ENCODE data around the gene FGF8. TPM values are rescaled to one million over a fixed set of nuclear protein-coding genes. Genes with fewer than 3 reads are reported as not detected.

Gene FGF8
- total RNA-seq, 6 donors from 2014 or later: 0.44 TPM; not detected in 5

- Histone ChIP-seq H3K27me3 (peaks cover 0 to 17% (median 6%) of the 10 kb centered on the region in 4 donors), H3K4me3 (peak within 1 kb of the TSS; percentile 52 to 67 (median 62)), H3K36me3 (peaks cover 4 to 41% (median 26%) of the 10 kb centered on the region in 4 donors), H3K4me1 (peaks cover 47 to 59% (median 49%) of the 10 kb centered on the region in 4 donors), H3K9me3 (no peaks in the 10 kb centered on the region), H3K27ac (peak within 1 kb of the TSS in 3 of 4 donors; percentile 28 to 65 (median 48))
- ATAC-seq (ENCODE audit: low FRiP score in 2 of 2): peak; percentile 63 to 81
- WGBS, 2 donors: 2 to 3% methylated on average over 33 to 51 of the region's 57 CpGs
- peak; percentile 83 to 90 for DNase-seq
- TF ChIP-seq POLR2AphosphoS5 (IDR thresholded peaks at IDR 0.05): peak in 1 of 2 donors; percentile 43
- no peak for TF ChIP-seq CTCF (IDR thresholded peaks at IDR 0.05)
- peak in 1 of 4 donors; percentile 11 for TF ChIP-seq POLR2A (IDR thresholded peaks at IDR 0.05)
Measured at GRCh38 chr10:101782811-101783735, 7.2 kb upstream of the FGF8 start, which contains the start of gene NPM3. NPM3 (minus strand) TSS chr10:101783446; CDS start chr10:101783390, 56 bp downstream.

GRCh38 chr10:101781984-101782810 is 6.3 kb upstream of the FGF8 start:
- H3K36me3 ChIP-seq: peaks cover 4 to 32% (median 20%) of the 10 kb centered on the region in 4 donors
- 66 to 73% methylated on average over 13 to 17 of the region's 17 CpGs for WGBS, 2 donors
- H3K27me3 ChIP-seq: peaks cover 0 to 17% (median 7%) of the 10 kb centered on the region in 4 donors
- TF ChIP-seq POLR2AphosphoS5 (IDR thresholded peaks at IDR 0.05): no peak
- no peak for TF ChIP-seq EP300 (IDR thresholded peaks at IDR 0.05)
- no peak for TF ChIP-seq CTCF (IDR thresholded peaks at IDR 0.05)
- TF ChIP-seq POLR2A (IDR thresholded peaks at IDR 0.05): no peak
- ATAC-seq (ENCODE audit: low FRiP score in 2 of 2): no peak
- H3K4me1 ChIP-seq: peaks cover 47 to 56% (median 49%) of the 10 kb centered on the region in 4 donors
- H3K4me3 ChIP-seq: peak overlapping the region; percentile 52 to 67 (median 62)
- H3K27ac ChIP-seq: no peak overlapping the region
- no peak for DNase-seq
- no peaks in the 10 kb centered on the region for H3K9me3 ChIP-seq

- Histone ChIP-seq H3K36me3 (peaks cover 4 to 26% (median 14%) of the 10 kb centered on the region in 4 donors), H3K9me3 (no peaks in the 10 kb centered on the region), H3K27me3 (peaks cover 0 to 22% (median 10%) of the 10 kb centered on the region in 4 donors), H3K27ac (no peak overlapping the region), H3K4me3 (no peak overlapping the region), H3K4me1 (peaks cover 47 to 57% (median 49%) of the 10 kb centered on the region in 4 donors)
- TF ChIP-seq EP300 (IDR thresholded peaks at IDR 0.05) (no peak), POLR2A (IDR thresholded peaks at IDR 0.05) (no peak), CTCF (IDR thresholded peaks at IDR 0.05) (no peak)
- DNase-seq: no peak
- 85 to 86% methylated on average over 7 of the region's 7 CpGs for WGBS, 2 donors
- no peak for ATAC-seq (ENCODE audit: low FRiP score in 2 of 2)
Measured at GRCh38 chr10:101781655-101781983, 5.7 kb upstream of the FGF8 start.

- no peak for TF ChIP-seq POLR2AphosphoS5 (IDR thresholded peaks at IDR 0.05)
- TF ChIP-seq CTCF (IDR thresholded peaks at IDR 0.05): peak; percentile 79 to 91 (median 83)
- no peak for TF ChIP-seq POLR2A (IDR thresholded peaks at IDR 0.05)
- TF ChIP-seq EP300 (IDR thresholded peaks at IDR 0.05): no peak
- ATAC-seq (ENCODE audit: low FRiP score in 2 of 2) (peak; percentile 70 to 84), DNase-seq (peak; percentile 59 to 87)
- Histone ChIP-seq H3K27ac (no peak overlapping the region), H3K9me3 (no peaks in the 10 kb centered on the region), H3K4me3 (no peak overlapping the region), H3K27me3 (peaks cover 0 to 27% (median 15%) of the 10 kb centered on the region in 4 donors), H3K4me1 (peaks cover 52 to 62% (median 54%) of the 10 kb centered on the region in 4 donors), H3K36me3 (peaks cover under 1 to 20% (median 8%) of the 10 kb centered on the region in 4 donors)
- 53% methylated on average over 13 to 14 of the region's 14 CpGs for WGBS, 2 donors
Measured at GRCh38 chr10:101780818-101781654, 5.1 kb upstream of the FGF8 start.
